Measurements from ENCODE around the gene ZFPM1. TPM values are rescaled to one million over a fixed set of nuclear protein-coding genes. Genes with fewer than 3 reads are reported as not detected.

The ZFPM1 gene
- total and polyA plus RNA-seq, 2 of the 8 experiments (the other 6 are each of a cell fraction or from before 2014, with no cell fraction given) = 0.74 to 4.8 TPM

GRCh38 chr16:88416686-88417085 is 36.4 kb upstream of the ZFPM1 start (continued):
- TF ChIP-seq BCL11A (IDR thresholded peaks at IDR 0.05; ENCODE audit: low read depth in 2 of 2, low read length in 2 of 2) (no peak), NRF1 (IDR thresholded peaks at IDR 0.05; ENCODE audit: low read depth, low read length) (no peak), HDAC6 (IDR thresholded peaks at IDR 0.05; ENCODE audit: low read depth, low read length) (no peak), RAD21 (IDR thresholded peaks at IDR 0.05 in 1 of 2, conservative IDR thresholded peaks at IDR 0.05 in 1 of 2; ENCODE audit: low read depth in 2 of 2, low read length in 2 of 2) (no peak)
